Nephron progenitor cell (in vitro differentiated cells): ENCODE results near the gene MT3.
A peak's percentile ranks its signal among the peaks of the same experiment; 100 is the strongest.

Experiments
- DNase-seq: peaks from one replicate; pipeline ENCODE4 v3.0.0; 2021
- H3K27ac Mint-ChIP-seq: 2 replicates; pipeline ENCODE4 v1.8.0; 2021; ENCODE audit warnings: mild to moderate bottlenecking, moderate library complexity, mixed read lengths
- H3K27me3 Mint-ChIP-seq: 2 replicates; pipeline ENCODE4 v1.8.0; 2021; ENCODE audit warnings: mild to moderate bottlenecking, low read depth, mixed read lengths; ENCODE audit not compliant: poor library complexity
- H3K36me3 Mint-ChIP-seq: 2 replicates; pipeline ENCODE4 v1.8.0; 2021; ENCODE audit warnings: low read depth, mixed read lengths
- H3K4me1 Mint-ChIP-seq: 2 replicates; pipeline ENCODE4 v1.8.0; 2021; ENCODE audit warnings: mixed read lengths
- H3K4me3 Mint-ChIP-seq: 2 replicates; pipeline ENCODE4 v1.8.0; 2021; ENCODE audit warnings: mild to moderate bottlenecking, moderate library complexity, mixed read lengths
- H3K9me3 Mint-ChIP-seq: 2 replicates; pipeline ENCODE4 v1.8.0; 2021; ENCODE audit warnings: mild to moderate bottlenecking, moderate library complexity, mixed read lengths
- TF ChIP-seq, protein P1 (sequence below): fragments of 200-600 bp; sonication (generic); IDR thresholded peaks from 2 replicates; pipeline ENCODE4 v1.5.0; 2021; ENCODE audit warnings: antibody characterized with exemption

Gene MT3

GRCh38 chr16:56584276-56584675, 5.1 kb upstream of the MT3 start:
- Mint-ChIP-seq H3K27ac (no peak overlapping the region), H3K4me3 (no peak overlapping the region), H3K4me1 (peaks cover 4% of the 10 kb centered on the region), H3K36me3 (no peaks in the 10 kb centered on the region), H3K27me3 (peaks cover 87% of the 10 kb centered on the region), H3K9me3 (no peaks in the 10 kb centered on the region)
- TF ChIP-seq, protein P1, sequence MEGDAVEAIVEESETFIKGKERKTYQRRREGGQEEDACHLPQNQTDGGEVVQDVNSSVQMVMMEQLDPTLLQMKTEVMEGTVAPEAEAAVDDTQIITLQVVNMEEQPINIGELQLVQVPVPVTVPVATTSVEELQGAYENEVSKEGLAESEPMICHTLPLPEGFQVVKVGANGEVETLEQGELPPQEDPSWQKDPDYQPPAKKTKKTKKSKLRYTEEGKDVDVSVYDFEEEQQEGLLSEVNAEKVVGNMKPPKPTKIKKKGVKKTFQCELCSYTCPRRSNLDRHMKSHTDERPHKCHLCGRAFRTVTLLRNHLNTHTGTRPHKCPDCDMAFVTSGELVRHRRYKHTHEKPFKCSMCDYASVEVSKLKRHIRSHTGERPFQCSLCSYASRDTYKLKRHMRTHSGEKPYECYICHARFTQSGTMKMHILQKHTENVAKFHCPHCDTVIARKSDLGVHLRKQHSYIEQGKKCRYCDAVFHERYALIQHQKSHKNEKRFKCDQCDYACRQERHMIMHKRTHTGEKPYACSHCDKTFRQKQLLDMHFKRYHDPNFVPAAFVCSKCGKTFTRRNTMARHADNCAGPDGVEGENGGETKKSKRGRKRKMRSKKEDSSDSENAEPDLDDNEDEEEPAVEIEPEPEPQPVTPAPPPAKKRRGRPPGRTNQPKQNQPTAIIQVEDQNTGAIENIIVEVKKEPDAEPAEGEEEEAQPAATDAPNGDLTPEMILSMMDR = no peak
- DNase-seq = no peak

GRCh38 chr16:56588781-56589140, 567 bp upstream of the MT3 start:
- no peak overlapping the region for H3K27ac Mint-ChIP-seq
- H3K9me3 Mint-ChIP-seq = peaks cover 6% of the 10 kb centered on the region
- H3K4me1 Mint-ChIP-seq = peaks cover 4% of the 10 kb centered on the region
- peak overlapping the region; percentile 82 for H3K4me3 Mint-ChIP-seq
- no peaks in the 10 kb centered on the region for H3K36me3 Mint-ChIP-seq
- DNase-seq = no peak
- H3K27me3 Mint-ChIP-seq = peaks cover 97% of the 10 kb centered on the region
- TF ChIP-seq, protein P1 = no peak

GRCh38 chr16:56591377-56592060, 2.2 kb downstream of the MT3 start:
- peaks cover 98% of the 10 kb centered on the region for H3K27me3 Mint-ChIP-seq
- TF ChIP-seq, protein P1 = no peak
- no peak overlapping the region for H3K4me3 Mint-ChIP-seq
- no peak overlapping the region for H3K27ac Mint-ChIP-seq
- no peak for DNase-seq
- no peaks in the 10 kb centered on the region for H3K36me3 Mint-ChIP-seq
- H3K9me3 Mint-ChIP-seq = peaks cover 12% of the 10 kb centered on the region
- H3K4me1 Mint-ChIP-seq = peaks cover 4% of the 10 kb centered on the region

- TF ChIP-seq, protein P1 = no peak
- DNase-seq = no peak
- H3K9me3 Mint-ChIP-seq = peaks cover 17% of the 10 kb centered on the region
- peaks cover 98% of the 10 kb centered on the region for H3K27me3 Mint-ChIP-seq
- H3K36me3 Mint-ChIP-seq = no peaks in the 10 kb centered on the region
- peaks cover 3% of the 10 kb centered on the region for H3K4me1 Mint-ChIP-seq
- H3K4me3 Mint-ChIP-seq = no peak overlapping the region
- H3K27ac Mint-ChIP-seq = no peak overlapping the region
These were observed 4.4 kb downstream of the MT3 start for GRCh38 chr16:56593573-56594291.

- Mint-ChIP-seq H3K27me3 (peaks cover 96% of the 10 kb centered on the region), H3K9me3 (peaks cover 17% of the 10 kb centered on the region)
These were observed 4.9 kb downstream of the MT3 start for GRCh38 chr16:56594292-56594619.

More at GRCh38 chr16:56594292-56594619, 4.9 kb downstream of the MT3 start:
- no peak for DNase-seq
- no peaks in the 10 kb centered on the region for H3K36me3 Mint-ChIP-seq
- no peaks in the 10 kb centered on the region for H3K4me1 Mint-ChIP-seq
- TF ChIP-seq, protein P1 = no peak
- H3K4me3 Mint-ChIP-seq = no peak overlapping the region
- H3K27ac Mint-ChIP-seq = no peak overlapping the region
